Inflammatory macrophage (primary cell): ENCODE data around the gene PBX3.
"Not testable (repeated sequence)": the region's sequence is repeated elsewhere in the genome, so short reads cannot be mapped to it uniquely, and the experiment has no call there.

ENCODE experiments used
- DNase-seq, 2 donors: peaks; one replicate each; pipeline ENCODE4 v3.0.0-alpha.2; 2020 to 2022

PBX3 gene

DNA sequence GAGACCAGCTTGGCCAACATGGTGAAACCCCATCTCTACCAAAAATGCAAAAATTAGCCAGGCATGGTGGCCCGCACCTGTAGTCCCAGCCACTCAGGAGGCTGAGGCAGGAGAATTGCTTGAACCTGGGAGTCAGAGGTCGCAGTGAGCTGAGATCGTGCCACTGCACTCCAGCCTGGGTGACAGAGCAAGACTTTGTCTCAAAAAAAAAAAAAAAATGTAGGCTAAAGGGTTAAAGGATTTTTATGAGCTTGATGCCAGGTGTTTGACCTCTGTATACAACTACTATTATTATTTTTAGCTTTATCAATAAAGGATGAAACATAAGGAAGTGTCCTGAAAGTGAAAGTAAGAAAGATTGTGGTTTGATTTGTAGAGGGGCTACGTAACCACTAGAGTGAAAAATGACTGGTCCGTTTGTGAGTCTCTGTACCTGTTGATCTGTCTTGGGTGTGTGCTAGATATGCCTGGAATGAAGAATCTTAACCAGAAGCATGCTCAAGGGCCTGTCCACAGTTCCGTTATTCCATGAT, 76.8 kb downstream of the PBX3 start:
- not testable (repeated sequence) for DNase-seq

DNA sequence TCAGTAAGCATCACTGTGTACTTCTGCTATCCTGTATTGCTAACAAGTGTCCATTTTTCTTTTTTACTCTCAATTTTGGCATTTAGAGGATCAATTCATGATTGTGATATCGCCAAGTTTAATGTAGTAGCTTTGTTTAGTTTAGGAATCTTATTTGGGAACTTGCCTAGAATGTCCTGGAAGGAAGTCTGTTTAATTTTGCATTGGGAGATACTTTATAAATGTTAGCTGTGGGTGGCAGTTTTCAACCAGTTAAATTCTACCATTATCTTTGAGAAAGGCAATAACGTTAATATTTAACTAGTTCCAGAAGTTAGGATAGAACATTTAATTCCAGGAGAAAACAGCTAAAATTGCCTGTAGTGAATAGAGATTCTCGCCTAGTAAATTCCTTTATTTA, 78.6 kb downstream of the PBX3 start:
- no peak for DNase-seq

DNA sequence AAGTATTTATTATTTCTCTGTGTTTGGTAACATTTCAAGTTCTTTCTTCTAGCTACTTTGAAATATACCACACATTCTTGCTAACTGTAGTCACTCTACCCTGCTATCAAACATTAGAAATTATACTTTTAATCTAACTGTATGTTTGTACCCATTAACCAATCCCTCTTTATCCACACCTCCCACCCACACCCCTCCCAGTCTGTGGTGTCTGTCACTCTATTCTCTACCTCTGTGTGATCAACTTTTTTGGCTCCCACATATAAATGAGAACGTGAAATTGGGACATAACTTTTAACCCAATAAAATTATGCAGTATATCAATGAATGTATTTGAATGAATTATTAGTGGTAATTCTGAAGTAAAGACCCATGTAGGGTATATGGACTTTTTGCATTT, 79.7 kb downstream of the PBX3 start:
- DNase-seq: no peak

DNA sequence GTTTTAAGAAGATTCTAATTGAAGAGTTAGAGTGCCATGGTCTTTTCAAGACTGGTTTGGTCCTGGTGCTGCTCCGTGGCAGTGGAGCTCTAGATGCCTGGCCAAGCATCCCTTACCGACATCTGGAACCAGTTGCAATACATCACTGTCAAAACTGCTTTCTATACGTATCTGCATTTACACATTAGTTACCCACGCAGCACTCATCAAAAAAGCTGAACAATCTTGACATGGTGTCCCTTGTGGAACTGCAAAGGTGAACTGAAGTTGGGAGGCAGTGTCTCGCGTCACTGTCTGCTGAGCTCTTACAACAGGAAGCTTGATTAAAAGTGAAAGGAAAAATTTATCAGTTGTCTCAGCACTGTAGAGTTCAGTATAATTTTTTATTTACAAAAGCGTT, 82.6 kb downstream of the PBX3 start:
- DNase-seq: peak; percentile 47 to 69

DNA sequence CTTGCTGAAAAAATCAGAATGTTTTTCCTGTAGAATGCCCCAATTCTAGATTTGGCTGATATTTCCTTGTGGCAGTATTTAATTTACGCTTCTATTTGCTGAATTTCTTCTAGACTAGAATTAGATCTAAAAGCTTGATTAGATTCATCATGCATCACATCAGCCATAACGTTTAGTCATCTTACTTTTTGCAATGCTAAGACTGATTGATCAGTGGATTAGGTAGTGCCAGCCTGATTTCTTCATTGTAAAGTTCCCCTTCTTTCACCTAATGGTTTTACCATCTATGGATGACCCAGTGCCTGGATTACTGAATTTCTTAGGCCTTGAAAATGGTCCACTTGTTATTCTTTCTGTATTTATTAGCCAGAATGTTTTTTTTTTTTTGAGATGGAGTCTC, 83.9 kb downstream of the PBX3 start:
- no peak for DNase-seq

DNA sequence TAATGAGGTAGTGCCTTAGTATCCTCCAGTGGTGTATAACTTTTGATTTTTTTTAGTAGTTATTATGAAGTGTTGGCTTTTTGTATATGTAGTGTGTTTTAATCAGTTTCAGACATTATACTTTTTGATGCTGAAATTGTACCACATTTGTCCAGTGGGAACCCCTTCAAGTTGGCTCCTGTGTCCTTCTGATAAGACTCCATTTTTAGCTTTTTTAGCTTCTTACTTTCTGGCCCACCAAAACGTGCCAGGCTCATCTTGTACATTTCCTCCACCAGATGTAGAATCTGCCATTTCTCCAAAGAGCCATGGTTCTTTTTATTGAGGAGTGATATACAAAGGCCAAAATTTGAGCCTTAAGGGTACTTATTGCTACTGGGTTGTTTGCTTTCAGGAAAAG, 84.4 kb downstream of the PBX3 start:
- DNase-seq: no peak

DNA sequence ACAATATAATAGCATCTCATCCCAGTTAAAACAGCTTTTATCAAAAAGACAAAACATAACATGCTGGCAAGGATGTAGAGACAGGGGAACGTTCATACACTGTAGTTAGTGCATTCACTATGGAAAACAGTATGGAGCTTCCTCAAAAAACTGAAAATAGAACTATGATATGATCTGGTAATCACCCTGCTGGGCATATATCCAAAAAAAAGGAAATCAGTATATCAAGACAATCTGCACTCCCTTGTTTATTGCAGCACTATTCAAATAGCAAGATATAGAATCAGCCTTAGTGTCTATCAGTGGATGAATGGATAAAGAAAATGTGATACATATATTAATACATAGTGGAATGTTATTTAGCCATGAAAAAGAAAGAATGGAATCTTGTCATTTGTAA, 88.5 kb downstream of the PBX3 start:
- DNase-seq: no peak

DNA sequence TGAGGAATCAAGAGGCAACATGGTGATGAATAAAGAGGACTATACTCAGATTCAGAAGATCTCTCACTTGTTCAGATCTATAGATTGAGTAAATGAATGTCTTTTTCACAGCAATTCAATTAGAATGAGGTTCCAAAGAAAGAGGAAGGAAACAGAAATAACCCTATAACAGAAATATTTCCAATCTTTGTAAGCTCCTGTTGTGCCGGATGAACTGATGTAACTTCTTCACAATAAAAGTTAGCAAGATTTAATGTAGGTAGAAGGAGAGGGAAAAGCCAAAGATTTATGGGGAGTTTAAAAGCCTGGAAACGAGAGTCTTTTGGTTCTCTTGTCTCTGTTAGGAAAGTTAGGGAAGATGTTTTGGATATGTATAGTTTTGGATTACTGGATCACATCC, 92.1 kb downstream of the PBX3 start:
- peak in 1 of 2 donors; percentile 72 for DNase-seq

DNA sequence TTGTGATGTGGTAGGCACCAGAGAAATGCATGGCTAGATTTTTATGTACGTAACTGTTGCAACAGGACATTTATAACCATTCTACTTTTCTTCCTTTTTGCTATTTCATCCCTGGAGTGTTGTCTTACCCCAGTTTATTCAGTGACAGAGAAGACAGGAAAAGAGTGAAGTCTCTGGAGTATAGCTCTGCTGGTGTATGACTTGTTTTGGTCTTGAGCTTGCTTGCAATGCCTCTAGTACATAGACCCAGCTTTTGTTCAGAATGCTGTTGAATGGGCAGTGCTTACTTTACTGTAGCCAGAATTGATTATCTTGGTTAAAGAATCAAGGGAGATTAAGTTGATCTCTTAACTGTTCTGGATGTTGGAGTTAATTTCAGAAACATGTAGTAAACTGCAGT, 94.3 kb downstream of the PBX3 start:
- no peak for DNase-seq

DNA sequence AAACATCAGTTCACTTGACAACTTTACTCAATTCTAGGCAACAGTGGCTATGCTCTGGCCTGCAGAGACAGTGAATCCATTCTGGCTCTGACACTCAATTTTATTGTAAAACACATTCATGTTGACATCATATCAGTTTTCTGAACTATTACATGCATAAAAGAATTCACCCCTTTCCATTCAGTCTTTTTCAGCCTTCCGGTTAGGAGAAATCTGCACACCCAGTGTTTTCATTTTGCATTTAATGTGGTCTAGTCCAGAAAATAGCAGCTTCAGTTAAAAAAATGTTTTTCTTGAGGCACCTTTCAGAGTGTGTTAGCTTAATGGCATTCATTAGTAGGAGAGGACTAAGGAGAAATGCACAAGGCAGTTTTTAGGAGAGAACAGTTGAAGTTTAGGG, 95.1 kb downstream of the PBX3 start:
- no peak for DNase-seq

DNA sequence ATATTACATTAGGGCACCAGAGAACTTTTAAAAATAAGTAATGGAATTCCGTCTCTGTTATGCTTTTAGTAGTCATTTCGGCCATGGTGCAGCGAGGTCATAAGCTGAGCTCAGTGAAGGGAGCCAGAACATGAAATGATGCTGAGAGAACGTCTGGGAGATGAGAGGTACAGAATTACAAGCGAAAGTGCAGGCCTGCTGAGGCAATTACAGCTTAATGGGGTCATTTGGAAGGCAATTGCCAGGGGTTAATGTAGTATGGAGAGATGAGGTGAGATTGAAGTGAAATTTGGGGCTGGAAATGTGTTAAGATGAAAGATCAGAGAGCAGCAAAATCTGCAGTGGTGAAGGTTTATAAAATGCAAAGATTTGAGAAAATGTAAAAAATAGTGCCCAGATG, 96.5 kb downstream of the PBX3 start:
- DNase-seq: no peak

DNA sequence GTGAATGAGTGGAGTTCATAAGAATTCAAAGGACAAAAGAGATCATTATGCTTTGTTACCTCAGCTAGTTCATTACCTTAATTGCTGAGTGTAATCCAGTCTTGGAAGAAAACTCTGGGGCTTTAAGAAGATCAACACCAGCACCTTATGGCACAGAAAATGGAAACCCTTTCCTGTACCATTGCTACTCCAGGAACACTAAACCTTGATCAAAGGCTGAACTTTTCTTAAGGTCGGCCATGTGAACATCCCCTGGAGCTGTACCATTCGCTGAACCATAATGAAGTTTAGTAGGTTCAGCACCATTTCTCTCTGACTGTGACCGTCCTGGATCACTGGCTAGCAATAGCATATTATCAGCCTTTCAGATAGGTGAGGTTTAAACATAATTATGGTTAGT, 97.4 kb downstream of the PBX3 start:
- DNase-seq: no peak

DNA sequence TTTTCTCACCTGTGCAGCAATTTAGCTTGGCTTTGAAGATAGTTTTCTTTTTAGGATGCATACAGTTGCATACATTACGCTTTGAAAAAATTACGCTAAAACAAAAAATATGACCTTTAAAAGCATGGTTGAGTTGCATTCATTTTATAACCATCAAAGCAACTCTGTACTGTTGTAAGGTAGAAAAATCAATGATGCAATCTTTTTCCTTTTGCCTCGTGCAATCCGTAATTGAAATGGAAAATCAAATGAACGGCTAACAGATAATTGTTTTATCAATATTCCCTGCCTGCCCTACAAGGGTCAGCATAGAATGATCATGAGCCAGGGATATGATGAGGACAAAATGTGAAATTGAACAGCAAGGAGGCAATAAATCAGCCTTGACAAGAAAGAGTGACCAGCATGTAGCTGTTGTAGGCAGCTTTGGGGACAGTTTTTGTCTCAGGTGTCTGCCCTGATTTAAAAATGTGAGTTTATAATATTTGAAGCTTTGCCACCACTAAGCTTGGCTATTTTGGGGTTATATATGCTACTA, 98.2 kb downstream of the PBX3 start:
- DNase-seq: no peak

DNA sequence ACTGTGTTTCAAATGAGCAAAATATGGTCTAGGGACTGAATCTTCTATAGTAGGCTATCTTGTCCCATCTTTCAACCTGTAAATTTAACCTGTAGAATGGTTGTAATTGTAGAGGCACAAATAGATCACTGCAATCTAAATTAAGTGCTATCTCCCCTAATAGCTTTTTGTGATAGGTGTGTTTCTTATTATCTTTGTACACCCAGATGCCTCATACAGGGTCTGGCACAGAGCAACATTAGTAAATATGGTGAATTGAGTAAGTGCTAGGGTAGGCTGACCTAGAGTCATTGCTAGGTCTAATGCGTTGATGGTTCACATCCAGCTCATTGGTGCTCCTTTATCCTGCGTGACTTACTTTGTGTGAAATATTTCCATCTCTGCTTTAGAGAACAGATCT, 100.6 kb downstream of the PBX3 start:
- DNase-seq: no peak

DNA sequence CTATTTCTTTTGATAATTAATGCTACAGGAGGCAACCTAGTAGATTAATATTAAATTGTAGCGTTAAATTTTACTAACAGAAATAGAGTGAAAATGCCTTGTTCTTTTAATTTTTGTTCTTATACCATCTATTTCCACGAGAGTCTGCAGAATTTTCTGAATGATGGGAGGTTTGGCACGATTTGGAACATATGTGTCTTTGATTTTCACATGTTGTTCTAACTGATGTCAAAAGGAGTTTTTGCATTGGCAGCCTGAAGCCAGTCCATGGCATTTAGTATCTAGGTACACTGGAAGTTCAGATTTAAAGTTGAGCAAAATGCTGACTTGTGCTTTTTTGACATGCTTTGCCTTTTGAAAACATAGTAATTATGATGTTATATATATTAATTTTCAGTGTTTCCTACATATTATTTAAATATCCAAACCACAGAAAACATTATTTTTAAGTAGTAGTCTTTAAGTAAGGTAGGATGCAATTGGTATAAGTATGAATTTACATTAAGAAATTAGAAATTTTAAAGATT, 103.0 kb downstream of the PBX3 start:
- DNase-seq: no peak

DNA sequence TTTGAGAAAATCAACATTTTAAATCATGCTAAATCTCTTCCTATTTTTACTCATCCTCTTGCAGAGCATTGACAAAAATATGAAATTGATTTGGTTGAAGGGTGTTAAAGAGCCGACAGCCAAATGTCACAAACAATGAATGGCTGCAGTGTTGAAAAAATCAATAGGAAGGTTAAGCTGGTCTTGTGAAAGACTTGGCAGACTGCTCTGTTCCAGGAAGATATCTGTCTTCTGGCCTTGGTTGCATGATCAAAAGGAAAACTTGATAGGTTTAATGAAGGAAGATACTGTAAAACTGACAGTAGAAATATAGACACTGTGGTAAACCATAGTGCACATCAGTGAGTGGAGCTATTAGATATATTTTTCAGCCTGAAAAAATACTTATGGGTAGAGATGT, 103.6 kb downstream of the PBX3 start:
- DNase-seq: no peak

DNA sequence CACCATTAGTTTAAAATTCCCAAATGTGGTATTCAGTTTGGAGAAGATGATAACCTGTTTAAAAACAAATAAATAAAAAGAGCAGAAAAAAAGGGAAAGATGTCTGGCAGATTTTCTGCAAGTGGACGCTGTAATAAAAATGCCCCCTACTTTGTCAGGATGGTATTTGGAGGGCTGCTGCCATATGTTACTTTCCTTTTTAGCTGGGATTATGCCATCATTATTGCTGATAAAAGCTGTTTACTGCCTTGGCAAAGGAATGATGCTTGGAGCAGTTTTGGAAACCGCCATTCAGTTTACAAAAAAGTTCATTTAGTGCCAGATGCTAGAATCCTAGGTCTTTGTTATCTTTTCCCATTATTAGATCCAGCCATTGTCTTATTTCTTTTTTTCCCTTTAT, 104.8 kb downstream of the PBX3 start:
- DNase-seq: no peak

DNA sequence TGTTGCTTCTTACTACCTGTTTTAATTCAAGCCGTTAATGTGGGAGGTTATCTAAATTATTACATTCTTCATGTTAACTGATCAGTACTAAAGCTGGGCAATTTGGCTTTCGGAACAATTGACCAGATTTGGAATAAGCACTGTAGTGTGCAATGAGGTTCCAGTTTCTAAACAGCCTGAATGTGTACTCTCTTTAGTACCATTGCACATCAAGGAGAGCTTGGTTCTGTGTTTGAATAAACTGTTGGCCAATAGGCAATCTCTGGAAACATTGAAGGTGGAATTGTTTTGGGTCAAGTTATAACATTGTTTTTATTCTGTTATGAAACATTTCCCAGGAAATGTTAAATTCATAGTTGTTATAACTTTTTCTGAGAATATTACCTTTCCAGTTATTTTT, 105.2 kb downstream of the PBX3 start:
- DNase-seq: no peak

DNA sequence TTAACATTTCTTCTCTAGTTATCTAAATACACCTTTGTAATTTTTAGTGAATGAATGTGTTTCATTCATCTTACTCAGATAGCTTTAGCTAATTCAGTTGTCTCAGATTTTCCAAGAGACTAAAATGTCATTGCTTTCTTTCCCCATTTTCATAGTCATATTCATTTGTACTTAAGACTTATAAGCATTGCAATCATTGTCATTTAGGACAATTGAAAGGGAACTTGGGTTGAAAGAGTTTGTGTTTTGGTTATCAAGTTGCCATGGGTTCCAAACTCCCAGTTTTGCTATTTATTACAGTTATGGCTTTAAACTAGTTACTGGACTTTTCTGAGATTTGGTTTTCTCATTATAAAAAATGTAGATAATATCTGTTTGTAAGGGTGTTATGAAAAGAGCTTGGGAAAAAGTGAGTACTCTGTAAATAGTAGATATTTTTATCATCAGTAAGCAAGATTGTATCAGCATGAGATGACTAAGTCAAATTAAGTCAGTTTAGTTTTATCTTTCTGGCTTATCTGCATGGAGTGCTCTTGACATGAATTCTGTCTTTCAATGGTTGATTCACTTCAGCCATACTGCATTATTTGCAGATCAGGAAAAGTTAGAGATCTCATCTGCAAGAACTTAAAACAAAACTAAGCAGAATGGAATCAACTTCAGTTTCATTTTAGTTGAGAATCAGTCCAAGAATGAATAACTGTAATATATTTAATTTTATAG, 107.5 kb downstream of the PBX3 start:
- peak in 1 of 2 donors; percentile 6 for DNase-seq

DNA sequence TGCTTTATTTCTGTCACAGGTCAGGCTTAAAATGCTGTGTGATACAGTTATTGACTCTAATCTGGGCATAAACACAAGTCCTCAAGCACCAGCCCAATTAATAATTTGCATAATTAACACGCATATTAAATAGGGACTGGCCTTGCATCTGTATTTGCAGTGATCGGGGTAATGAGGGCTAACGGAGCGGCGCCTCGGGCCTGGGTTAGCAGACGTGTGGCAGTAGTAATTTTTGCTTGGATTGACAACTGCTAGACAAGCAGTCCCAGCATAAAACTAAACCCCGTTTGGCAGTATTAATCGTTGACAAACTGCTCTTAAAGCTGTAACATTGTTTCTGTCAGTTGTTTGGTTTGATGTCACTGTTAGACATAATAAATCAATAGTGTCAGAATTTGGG, 109.2 kb downstream of the PBX3 start:
- DNase-seq: no peak

DNA sequence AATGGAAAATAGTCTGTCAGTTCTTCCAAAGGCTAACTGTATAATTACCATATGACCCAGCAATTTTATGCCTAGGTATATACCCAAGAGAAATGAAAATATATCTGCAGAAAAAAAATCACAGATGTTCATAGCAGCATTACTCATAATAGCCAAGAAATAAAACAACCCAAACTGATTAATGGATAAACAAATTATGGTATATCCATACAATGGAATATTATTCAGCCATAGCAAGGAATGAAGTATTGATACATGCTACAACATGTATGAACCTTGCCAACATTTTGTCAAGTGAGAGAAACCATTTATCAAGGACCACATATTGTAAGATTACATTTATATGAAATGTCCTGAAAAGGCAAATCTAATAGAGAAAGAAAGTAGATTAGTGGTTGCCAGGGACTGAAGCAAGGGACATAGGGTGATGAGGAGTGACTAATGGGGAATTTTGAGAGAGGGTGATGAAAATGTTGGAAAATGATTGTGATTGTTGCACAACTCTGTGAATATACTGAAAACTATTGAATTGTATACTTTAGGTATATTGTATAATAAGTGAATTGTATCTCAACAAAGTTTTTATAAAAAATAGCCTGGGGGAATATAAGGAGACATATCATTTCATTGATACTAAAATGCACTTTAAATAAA, 114.4 kb downstream of the PBX3 start:
- no peak for DNase-seq

DNA sequence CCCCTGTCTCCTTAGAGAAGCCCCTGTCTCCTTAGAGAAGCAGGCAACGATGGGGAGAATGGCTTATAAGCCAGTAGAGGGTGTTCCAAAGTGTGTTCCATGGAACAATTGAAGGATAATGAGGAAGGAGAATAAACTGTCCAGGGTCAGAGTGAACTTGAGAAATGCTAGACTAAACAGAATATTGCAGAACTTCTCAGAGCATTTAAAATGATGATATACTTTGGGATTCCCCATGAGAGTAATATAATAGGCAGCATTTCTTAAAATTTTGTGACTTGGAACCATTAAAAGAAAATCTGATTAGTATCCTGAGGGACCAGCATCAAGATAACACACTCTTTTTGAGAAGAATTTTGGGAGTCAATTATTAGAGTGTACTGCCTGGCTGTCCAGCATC, 116.8 kb downstream of the PBX3 start:
- no peak for DNase-seq

DNA sequence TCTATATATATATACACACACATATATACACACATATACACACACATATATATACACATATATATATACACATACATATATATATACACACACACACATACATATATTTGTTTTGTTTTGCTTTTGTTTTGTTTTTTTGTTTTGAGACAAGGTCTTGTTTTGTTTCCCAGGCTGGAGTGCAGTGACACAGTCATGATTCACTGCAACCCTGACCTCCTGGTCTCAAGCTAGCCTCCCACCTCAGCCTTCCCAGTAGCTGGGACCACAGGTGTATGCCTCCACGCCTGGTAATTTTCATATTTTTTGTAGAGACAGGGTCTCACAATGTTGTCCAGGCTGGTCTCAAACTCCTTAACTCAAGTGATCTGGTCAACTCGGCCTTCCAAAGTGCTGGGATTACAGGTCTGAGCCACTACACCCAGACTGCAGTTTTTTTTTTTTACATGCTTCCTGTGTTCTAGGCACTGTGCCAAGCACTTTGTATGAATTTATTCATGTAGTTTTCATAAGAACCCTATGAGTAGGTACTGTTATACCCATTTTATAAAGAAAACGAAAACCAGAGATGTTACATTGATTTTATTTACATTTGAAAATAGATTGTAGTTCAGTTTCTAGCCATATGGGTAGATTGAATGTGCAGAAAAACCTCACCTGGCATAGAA, 120.7 kb downstream of the PBX3 start:
- no peak for DNase-seq
